Gastroesophageal sphincter (tissue), 3 donors: ENCODE data around the gene CDH24.

Experiments used
- CTCF ChIP-seq, 4 experiments: fragments of 200-600 bp in 2 of 4; fragments of 450-650 bp in 2 of 4; sonication (generic) in 1 of 4; IDR thresholded peaks; one replicate each; pipeline ENCODE4 v1.5.1; 2017 to 2019; ENCODE audit warnings: antibody characterized with exemption in 4 of 4, mild to moderate bottlenecking in 2 of 4, moderate library complexity in 2 of 4
- POLR2A ChIP-seq, 2 donors: fragments of 450-650 bp; IDR thresholded peaks; one replicate each; pipeline ENCODE4 v1.6.1; 2017; ENCODE audit warnings: antibody characterized with exemption in 2 of 2, mild to moderate bottlenecking in 2 of 2, moderate library complexity in 1 of 2
- POLR2AphosphoS5 ChIP-seq: sonication (generic); formaldehyde crosslinking; IDR thresholded peaks from one replicate; pipeline ENCODE4 v1.6.1; 2017; ENCODE audit warnings: antibody characterized with exemption

GRCh38 chr14:23009483-23009938 lies 47.8 kb downstream of the CDH24 start:
- TF ChIP-seq CTCF (IDR thresholded peaks at IDR 0.05) (no peak), POLR2A (IDR thresholded peaks at IDR 0.05) (no peak), POLR2AphosphoS5 (no peak)
